Astrocyte of the spinal cord (primary cell): Measurements from ENCODE around the gene AMZ1.

Experiments used
- DNase-seq: peaks from one replicate; pipeline ENCODE4 v3.0.0; 2011; ENCODE audit warnings: low read depth, low spot score
- H3K4me3 ChIP-seq: 2 replicates; pipeline ENCODE4 v1.5.1; 2011; ENCODE audit warnings: low read depth, mild to moderate bottlenecking, low read length, moderate library complexity
- CTCF ChIP-seq: IDR thresholded peaks from 2 replicates; pipeline ENCODE4 v1.5.1; 2012; ENCODE audit warnings: low read depth, mild to moderate bottlenecking, low read length, inconsistent platforms
- in situ Hi-C: cut with HindIII; loops from 2 replicates; pipeline ENCODE4 v1.10.0; 2017; ENCODE audit warnings: low sequenced_read_pairs

Gene AMZ1

GRCh38 chr7:2715341-2716231 is 27.6 kb downstream of the AMZ1 start:
- TF ChIP-seq CTCF: no peak
- in situ Hi-C loops: no loop called here
- no peak for DNase-seq
- H3K4me3 ChIP-seq: no peak overlapping the region

GRCh38 chr7:2716488-2716887 is 28.5 kb downstream of the AMZ1 start:
- H3K4me3 ChIP-seq: no peak overlapping the region
- no peak for DNase-seq
- no peak for TF ChIP-seq CTCF
- in situ Hi-C loops: no loop called here

- no peak for TF ChIP-seq CTCF
Measured at GRCh38 chr7:2716906-2717292, 28.9 kb downstream of the AMZ1 start.

GRCh38 chr7:2717293-2718261 is 29.6 kb downstream of the AMZ1 start:
- H3K4me3 ChIP-seq: no peak overlapping the region
- TF ChIP-seq CTCF: no peak
- peak; percentile 55 for DNase-seq
- in situ Hi-C loops: no loop called here

More at GRCh38 chr7:2716906-2717292, 28.9 kb downstream of the AMZ1 start:
- in situ Hi-C loops: no loop called here
- H3K4me3 ChIP-seq: no peak overlapping the region
- DNase-seq: no peak

GRCh38 chr7:2718296-2718965 is 30.4 kb downstream of the AMZ1 start:
- TF ChIP-seq CTCF: no peak
- in situ Hi-C loops: no loop called here
- DNase-seq: no peak
- H3K4me3 ChIP-seq: no peak overlapping the region

- in situ Hi-C loops: no loop called here
- no peak overlapping the region for H3K4me3 ChIP-seq
- DNase-seq: no peak
- TF ChIP-seq CTCF: peak; percentile 64
Measured at GRCh38 chr7:2719007-2719406, 31.0 kb downstream of the AMZ1 start.
